Measurements from ENCODE around the gene TRIM28. TPM values are rescaled to one million over a fixed set of nuclear protein-coding genes. Genes with fewer than 3 reads are reported as not detected.

TRIM28 gene
- 759 TPM for polyA plus RNA-seq (2013, experiment 1 of 2)
- polyA plus RNA-seq (2013, experiment 2 of 2), result 741 TPM

- no CpG with 5 or more reads among the region's 73 CpGs for WGBS, 2 donors (ENCODE audit: extremely low coverage in 2 of 2, insufficient read length in 2 of 2, insufficient replicate concordance in 1 of 2)
- Histone ChIP-seq H3K9me3 (replicated peaks in 1 of 2; ENCODE audit: control insufficient read depth in 2 of 2, insufficient read depth in 1 of 2, low read depth in 1 of 2, low read length in 2 of 2) (peaks cover 0 to 2% of the 10 kb centered on the region in 2 donors), H2AK5ac (ENCODE audit: low read depth, low read length) (peak within 1 kb of the TSS; percentile 84)
Observed at GRCh38 chr19:58543826-58544590, at the start of gene TRIM28. Gene TRIM28, plus strand, starts transcription at chr19:58544064. Its CDS starts 694 bp downstream, at chr19:58544758.

DNA sequence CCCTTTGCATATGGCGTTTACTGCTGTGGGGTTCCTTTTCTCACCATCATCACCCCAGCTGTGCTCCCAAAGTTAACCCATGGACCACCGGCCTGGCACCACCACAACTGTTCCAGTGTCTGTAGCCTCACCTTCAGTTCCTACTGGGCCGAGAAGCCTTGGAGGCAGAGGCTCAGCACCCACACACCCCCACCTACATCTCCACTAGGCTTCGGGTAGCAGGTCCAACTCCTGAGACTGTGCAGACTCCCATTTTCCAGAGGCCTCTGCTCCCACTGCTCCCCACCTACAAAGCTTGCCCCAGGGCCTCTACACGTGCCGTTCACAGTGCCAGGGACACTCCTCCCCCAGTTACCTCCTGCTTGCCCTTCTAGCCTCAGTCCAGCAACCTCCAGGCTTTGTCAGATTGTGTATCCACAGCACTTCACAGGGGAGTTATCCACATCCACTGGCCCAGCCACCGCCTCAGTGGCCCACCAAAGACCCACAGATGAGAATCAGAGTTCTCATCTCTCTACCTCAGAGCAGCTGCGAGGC, 46.2 kb upstream of the TRIM28 start:
- Histone ChIP-seq H4K91ac (ENCODE audit: low read depth, low read length, poor library complexity) (no peak overlapping the region), H3K18ac (ENCODE audit: low read length) (no peak overlapping the region), H2AFZ (ENCODE audit: low read length) (no peak overlapping the region), H2BK120ac (ENCODE audit: low read depth, low read length) (no peak overlapping the region), H3K79me1 (ENCODE audit: low read depth, low read length) (peaks cover 8% of the 10 kb centered on the region), H3K4me3 (ENCODE audit: low read length in 2 of 2) (no peak overlapping the region), H2BK5ac (ENCODE audit: low read length) (no peak overlapping the region), H2BK12ac (ENCODE audit: low read length) (no peak overlapping the region), H3K9me3 (replicated peaks in 1 of 2; ENCODE audit: control insufficient read depth in 2 of 2, insufficient read depth in 1 of 2, low read depth in 1 of 2, low read length in 2 of 2) (peaks cover 0 to 2% of the 10 kb centered on the region in 2 donors), H3K4me2 (ENCODE audit: insufficient read depth, low read length, poor library complexity, severe bottlenecking) (no peak overlapping the region), H3K23ac (ENCODE audit: low read depth, low read length, poor library complexity) (no peak overlapping the region), H3K9ac (ENCODE audit: low read depth, low read length, poor library complexity) (peak overlapping the region; percentile 60), H2AK5ac (ENCODE audit: low read depth, low read length) (peak overlapping the region; percentile 72), H4K8ac (ENCODE audit: low read depth, low read length) (peak overlapping the region; percentile 76), H2BK15ac (ENCODE audit: low read length) (peak overlapping the region; percentile 10), H3K36me3 (replicated peaks in 1 of 2; ENCODE audit: control insufficient read depth in 2 of 2, insufficient read depth in 2 of 2, low read length in 2 of 2) (no peaks in the 10 kb centered on the region), H3K14ac (ENCODE audit: low read length) (no peak overlapping the region), H3K27me3 (ENCODE audit: control insufficient read depth in 3 of 3, insufficient read depth in 3 of 3, low read depth in 1 of 3, low read length in 3 of 3) (no peaks in the 10 kb centered on the region), H3K4me1 (ENCODE audit: control insufficient read depth in 2 of 2, insufficient read depth in 1 of 2, low read depth in 1 of 2, low read length in 2 of 2) (peaks cover 8 to 17% of the 10 kb centered on the region in 2 donors), H3K4ac (ENCODE audit: low read length) (peak overlapping the region; percentile 66), H3K27ac (replicated peaks; ENCODE audit: low read length) (no peak overlapping the region)
- WGBS, 2 donors (ENCODE audit: extremely low coverage in 2 of 2, insufficient read length in 2 of 2, insufficient replicate concordance in 1 of 2), result no CpG with 5 or more reads among the region's 8 CpGs
- no peak for DNase-seq (ENCODE audit: low spot score)

More at GRCh38 chr19:58543826-58544590, at the start of gene TRIM28:
- peak; percentile 98 for DNase-seq (ENCODE audit: low spot score)
- Histone ChIP-seq H2AFZ (ENCODE audit: low read length) (peak within 1 kb of the TSS; percentile 60), H3K79me1 (ENCODE audit: low read depth, low read length) (peaks cover 18% of the 10 kb centered on the region), H3K36me3 (replicated peaks in 1 of 2; ENCODE audit: control insufficient read depth in 2 of 2, insufficient read depth in 2 of 2, low read length in 2 of 2) (peaks cover 36 to 41% of the 10 kb centered on the region in 2 donors), H4K8ac (ENCODE audit: low read depth, low read length) (peak within 1 kb of the TSS; percentile 23), H4K91ac (ENCODE audit: low read depth, low read length, poor library complexity) (peak within 1 kb of the TSS; percentile 53), H3K27ac (replicated peaks; ENCODE audit: low read length) (peak within 1 kb of the TSS; percentile 98), H2BK15ac (ENCODE audit: low read length) (peak within 1 kb of the TSS; percentile 96), H2BK12ac (ENCODE audit: low read length) (no peak within 1 kb of the TSS), H3K27me3 (ENCODE audit: control insufficient read depth in 3 of 3, insufficient read depth in 3 of 3, low read depth in 1 of 3, low read length in 3 of 3) (peaks cover 0 to 20% (median 5%) of the 10 kb centered on the region in 3 experiments), H3K14ac (ENCODE audit: low read length) (peak within 1 kb of the TSS; percentile 89), H3K4me3 (ENCODE audit: low read length in 2 of 2) (peak within 1 kb of the TSS; percentile 75 to 99), H3K4me2 (ENCODE audit: insufficient read depth, low read length, poor library complexity, severe bottlenecking) (peak within 1 kb of the TSS; percentile 96), H3K18ac (ENCODE audit: low read length) (peak within 1 kb of the TSS; percentile 100), H2BK5ac (ENCODE audit: low read length) (peak within 1 kb of the TSS; percentile 96), H3K4ac (ENCODE audit: low read length) (peak within 1 kb of the TSS; percentile 98), H2BK120ac (ENCODE audit: low read depth, low read length) (peak within 1 kb of the TSS; percentile 83), H3K4me1 (ENCODE audit: control insufficient read depth in 2 of 2, insufficient read depth in 1 of 2, low read depth in 1 of 2, low read length in 2 of 2) (peaks cover 15 to 16% of the 10 kb centered on the region in 2 donors), H3K9ac (ENCODE audit: low read depth, low read length, poor library complexity) (peak within 1 kb of the TSS; percentile 100), H3K23ac (ENCODE audit: low read depth, low read length, poor library complexity) (peak within 1 kb of the TSS; percentile 100)

- H3K4ac ChIP-seq (ENCODE audit: low read length), result peak overlapping the region; percentile 45
- H2BK12ac ChIP-seq (ENCODE audit: low read length), result no peak overlapping the region
- H3K9ac ChIP-seq (ENCODE audit: low read depth, low read length, poor library complexity), result peak overlapping the region; percentile 66
- DNase-seq (ENCODE audit: low spot score), result no peak
- H3K4me2 ChIP-seq (ENCODE audit: insufficient read depth, low read length, poor library complexity, severe bottlenecking), result peak overlapping the region; percentile 90
- peak overlapping the region; percentile 62 for H3K23ac ChIP-seq (ENCODE audit: low read depth, low read length, poor library complexity)
- H3K14ac ChIP-seq (ENCODE audit: low read length), result peak overlapping the region; percentile 11
- peak overlapping the region; percentile 72 for H2AK5ac ChIP-seq (ENCODE audit: low read depth, low read length)
- no peaks in the 10 kb centered on the region for H3K27me3 ChIP-seq (ENCODE audit: control insufficient read depth in 3 of 3, insufficient read depth in 3 of 3, low read depth in 1 of 3, low read length in 3 of 3)
- peaks cover 8% of the 10 kb centered on the region for H3K79me1 ChIP-seq (ENCODE audit: low read depth, low read length)
- peak overlapping the region; percentile 80 for H2BK5ac ChIP-seq (ENCODE audit: low read length)
- H3K4me3 ChIP-seq (ENCODE audit: low read length in 2 of 2), result peak overlapping the region; percentile 60 to 80
- H3K18ac ChIP-seq (ENCODE audit: low read length), result peak overlapping the region; percentile 87
- no peaks in the 10 kb centered on the region for H3K36me3 ChIP-seq (replicated peaks in 1 of 2; ENCODE audit: control insufficient read depth in 2 of 2, insufficient read depth in 2 of 2, low read length in 2 of 2)
- peaks cover 8 to 17% of the 10 kb centered on the region in 2 donors for H3K4me1 ChIP-seq (ENCODE audit: control insufficient read depth in 2 of 2, insufficient read depth in 1 of 2, low read depth in 1 of 2, low read length in 2 of 2)
- no peak overlapping the region for H3K27ac ChIP-seq (replicated peaks; ENCODE audit: low read length)
- peak overlapping the region; percentile 97 for H2AFZ ChIP-seq (ENCODE audit: low read length)
- H2BK120ac ChIP-seq (ENCODE audit: low read depth, low read length), result no peak overlapping the region
- H2BK15ac ChIP-seq (ENCODE audit: low read length), result peak overlapping the region; percentile 10
- no peak overlapping the region for H4K8ac ChIP-seq (ENCODE audit: low read depth, low read length)
- no peak overlapping the region for H4K91ac ChIP-seq (ENCODE audit: low read depth, low read length, poor library complexity)
- peaks cover 0 to 2% of the 10 kb centered on the region in 2 donors for H3K9me3 ChIP-seq (replicated peaks in 1 of 2; ENCODE audit: control insufficient read depth in 2 of 2, insufficient read depth in 1 of 2, low read depth in 1 of 2, low read length in 2 of 2)
- no CpG with 5 or more reads among the region's 22 CpGs for WGBS, 2 donors (ENCODE audit: extremely low coverage in 2 of 2, insufficient read length in 2 of 2, insufficient replicate concordance in 1 of 2)
Observed at GRCh38 chr19:58498316-58499020, 45.4 kb upstream of the TRIM28 start.
